Activated CD8-positive, alpha-beta T cell treated with anti-CD3 and anti-CD28 coated beads for 36 hours (primary cell): ENCODE results near the gene LRRC2. TPM values are rescaled to one million over a fixed set of nuclear protein-coding genes. Genes with fewer than 3 reads are reported as not detected.

ENCODE experiments used
- ATAC-seq: fragments of 200-7000 bp; cut with Tn5 transposase; one replicate; pipeline ENCODE4 v1.10.0; 2021; ENCODE audit warnings: mild to moderate bottlenecking, moderate library complexity
- CTCF ChIA-PET: fragments of 350-600 bp; sonication (Branson Sonifier 250); formaldehyde crosslinking; loops from one replicate; lab custom pipeline; 2021; ENCODE audit warnings: antibody characterized with exemption; lab: Charles Lee
- POLR2A ChIA-PET: fragments of 350-600 bp; sonication (Branson Sonifier 250); formaldehyde crosslinking; loops from one replicate; lab custom pipeline; 2021; ENCODE audit warnings: antibody characterized with exemption; lab: Charles Lee
- DNase-seq: peaks from one replicate; pipeline ENCODE4 v3.0.0-alpha.2; 2020
- H3K27ac Mint-ChIP-seq: one replicate; pipeline ENCODE4 v1.8.0; 2021; ENCODE audit warnings: mild to moderate bottlenecking, mixed read lengths
- H3K27me3 Mint-ChIP-seq: one replicate; pipeline ENCODE4 v1.8.0; 2021; ENCODE audit warnings: mixed read lengths
- H3K36me3 Mint-ChIP-seq: one replicate; pipeline ENCODE4 v1.8.0; 2021; ENCODE audit warnings: low read depth, mixed read lengths
- H3K4me1 Mint-ChIP-seq: one replicate; pipeline ENCODE4 v1.8.0; 2021; ENCODE audit warnings: low read depth, mixed read lengths
- H3K4me3 Mint-ChIP-seq: one replicate; pipeline ENCODE4 v1.8.0; 2021; ENCODE audit warnings: mild to moderate bottlenecking, moderate library complexity, mixed read lengths
- H3K9me3 Mint-ChIP-seq: one replicate; pipeline ENCODE4 v1.8.0; 2021; ENCODE audit warnings: mixed read lengths
- intact Hi-C: fragments of 100-400 bp; cut with micrococcal nuclease; formaldehyde crosslinking; loops from one replicate; pipeline ENCODE4 v1.10.0; 2022
- total RNA-seq, 2 experiments: library from RNA; stranded (reverse); gene quantifications; one replicate each; pipeline ENCODE4 v1.2.3, GENCODE V29; 2021
- TF ChIP-seq, protein P1 (sequence below): fragments of 200-600 bp; IDR thresholded peaks from one replicate; pipeline ENCODE4 v1.8.0; 2022; ENCODE audit warnings: antibody characterized with exemption, mild to moderate bottlenecking

Gene LRRC2
- total RNA-seq, 2 experiments from 2014 or later = not detected

DNA sequence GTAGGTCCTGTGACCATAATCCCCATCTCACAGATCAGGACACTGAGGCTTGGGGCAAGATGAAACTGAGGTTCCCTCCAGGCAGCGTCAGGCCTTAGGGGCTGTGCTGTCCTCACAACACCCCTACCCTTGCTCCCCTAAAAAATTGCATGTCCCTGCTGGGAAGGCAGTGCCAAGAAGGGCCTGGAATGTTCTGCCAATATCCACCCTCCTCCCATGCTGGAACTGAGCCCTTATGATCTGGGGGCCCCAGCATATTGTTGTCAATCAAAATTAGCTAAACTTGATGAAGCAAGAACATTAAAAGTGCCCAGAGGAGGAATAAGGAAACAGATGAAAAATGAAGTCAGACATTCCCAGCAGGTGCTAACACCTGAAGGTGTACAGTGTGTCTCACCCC, 81.7 kb downstream of the LRRC2 start:
- ChIA-PET CTCF (interaction anchor here (1.3 to 13.6 kb wide), 3 partner anchors 34 to 145 kb away, joined by 4 to 254 read pairs (median 5); no protein-coding TSS in a partner anchor), POLR2A (no interaction called here)
- H3K36me3 Mint-ChIP-seq = no peaks in the 10 kb centered on the region
- no peaks in the 10 kb centered on the region for H3K9me3 Mint-ChIP-seq
- peaks cover 4% of the 10 kb centered on the region for H3K4me1 Mint-ChIP-seq
- DNase-seq = no peak
- no peak overlapping the region for H3K4me3 Mint-ChIP-seq
- no peak overlapping the region for H3K27ac Mint-ChIP-seq
- TF ChIP-seq, protein P1, sequence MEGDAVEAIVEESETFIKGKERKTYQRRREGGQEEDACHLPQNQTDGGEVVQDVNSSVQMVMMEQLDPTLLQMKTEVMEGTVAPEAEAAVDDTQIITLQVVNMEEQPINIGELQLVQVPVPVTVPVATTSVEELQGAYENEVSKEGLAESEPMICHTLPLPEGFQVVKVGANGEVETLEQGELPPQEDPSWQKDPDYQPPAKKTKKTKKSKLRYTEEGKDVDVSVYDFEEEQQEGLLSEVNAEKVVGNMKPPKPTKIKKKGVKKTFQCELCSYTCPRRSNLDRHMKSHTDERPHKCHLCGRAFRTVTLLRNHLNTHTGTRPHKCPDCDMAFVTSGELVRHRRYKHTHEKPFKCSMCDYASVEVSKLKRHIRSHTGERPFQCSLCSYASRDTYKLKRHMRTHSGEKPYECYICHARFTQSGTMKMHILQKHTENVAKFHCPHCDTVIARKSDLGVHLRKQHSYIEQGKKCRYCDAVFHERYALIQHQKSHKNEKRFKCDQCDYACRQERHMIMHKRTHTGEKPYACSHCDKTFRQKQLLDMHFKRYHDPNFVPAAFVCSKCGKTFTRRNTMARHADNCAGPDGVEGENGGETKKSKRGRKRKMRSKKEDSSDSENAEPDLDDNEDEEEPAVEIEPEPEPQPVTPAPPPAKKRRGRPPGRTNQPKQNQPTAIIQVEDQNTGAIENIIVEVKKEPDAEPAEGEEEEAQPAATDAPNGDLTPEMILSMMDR = no peak
- intact Hi-C loops = no loop called here
- no peak for ATAC-seq
- peaks cover 2% of the 10 kb centered on the region for H3K27me3 Mint-ChIP-seq

DNA sequence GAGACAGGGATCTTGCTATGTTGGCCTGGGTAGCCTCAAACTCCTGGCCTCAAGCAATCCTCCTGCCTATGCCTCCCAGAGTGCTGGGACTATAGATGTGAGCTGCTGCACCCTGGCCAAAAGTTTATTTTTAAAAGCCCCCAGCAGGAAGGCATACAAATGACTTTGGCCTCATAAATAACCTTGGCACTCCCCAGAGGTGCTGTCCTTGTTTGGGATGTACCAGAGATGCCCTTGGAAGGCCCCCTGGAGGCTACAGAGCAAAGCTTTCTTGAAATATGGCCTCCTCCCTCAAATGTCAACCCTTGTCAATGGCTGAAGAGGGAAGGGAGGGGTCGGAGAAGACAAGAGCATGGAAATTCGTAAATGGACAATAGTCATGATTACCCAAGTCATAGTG, 82.3 kb downstream of the LRRC2 start:
- intact Hi-C loops = no loop called here

DNA sequence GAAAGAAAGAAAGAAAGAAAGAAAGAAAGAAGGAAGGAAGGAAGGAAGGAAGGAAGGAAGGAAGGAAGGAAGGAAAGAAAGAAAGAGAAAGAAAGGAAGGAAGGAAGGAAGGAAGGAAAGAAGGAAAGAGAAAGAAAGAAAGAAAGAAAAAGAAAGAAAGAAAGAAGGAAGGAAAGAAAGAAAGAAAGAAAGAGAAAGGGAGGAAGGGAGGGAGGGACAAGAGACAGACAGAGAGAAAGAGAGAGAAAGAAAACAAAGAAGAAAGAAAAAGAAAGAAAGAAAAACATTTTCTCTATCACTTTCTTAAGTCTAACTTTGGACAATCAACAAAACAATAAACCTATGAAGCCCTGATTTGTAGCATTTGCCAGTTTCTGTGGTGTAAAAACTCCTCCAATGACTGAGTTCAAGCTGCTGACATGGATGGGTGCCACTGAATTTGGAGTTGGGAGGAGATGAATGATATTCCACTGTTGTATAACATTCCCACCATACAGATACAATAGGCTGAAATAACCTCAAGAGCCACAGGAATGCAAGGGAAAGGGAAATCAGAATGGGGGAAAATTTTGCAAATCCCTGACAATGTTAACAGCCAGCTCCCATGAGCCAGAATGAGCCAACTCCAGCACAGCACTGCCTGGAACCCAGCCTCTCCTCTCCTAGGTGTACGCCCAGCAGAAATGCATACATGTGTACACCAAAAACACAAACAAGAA, 83.3 kb downstream of the LRRC2 start:
- intact Hi-C loops = no loop called here
- ChIA-PET POLR2A (no interaction called here), CTCF (interaction anchor here (2.2 to 13.6 kb wide), 2 partner anchors 76 to 147 kb away, joined by 5 to 254 read pairs; no protein-coding TSS in a partner anchor)
- no peaks in the 10 kb centered on the region for H3K36me3 Mint-ChIP-seq
- TF ChIP-seq, protein P1 = no peak
- H3K27ac Mint-ChIP-seq = no peak overlapping the region
- no peak for ATAC-seq
- no peak overlapping the region for H3K4me3 Mint-ChIP-seq
- peaks cover 6% of the 10 kb centered on the region for H3K27me3 Mint-ChIP-seq
- no peaks in the 10 kb centered on the region for H3K4me1 Mint-ChIP-seq
- H3K9me3 Mint-ChIP-seq = no peaks in the 10 kb centered on the region
- no peak for DNase-seq

More for the DNA sequence above, 82.3 kb downstream of the LRRC2 start:
- H3K9me3 Mint-ChIP-seq = no peaks in the 10 kb centered on the region
- no peaks in the 10 kb centered on the region for H3K36me3 Mint-ChIP-seq
- CTCF ChIA-PET = interaction anchor here (1.3 to 13.6 kb wide), 3 partner anchors 34 to 146 kb away, joined by 4 to 254 read pairs (median 5); no protein-coding TSS in a partner anchor
- ATAC-seq (no peak), DNase-seq (no peak)
- TF ChIP-seq, protein P1 = no peak
- peaks cover 2% of the 10 kb centered on the region for H3K27me3 Mint-ChIP-seq
- no peaks in the 10 kb centered on the region for H3K4me1 Mint-ChIP-seq
- POLR2A ChIA-PET = no interaction called here
- H3K4me3 Mint-ChIP-seq = no peak overlapping the region
- H3K27ac Mint-ChIP-seq = no peak overlapping the region

DNA sequence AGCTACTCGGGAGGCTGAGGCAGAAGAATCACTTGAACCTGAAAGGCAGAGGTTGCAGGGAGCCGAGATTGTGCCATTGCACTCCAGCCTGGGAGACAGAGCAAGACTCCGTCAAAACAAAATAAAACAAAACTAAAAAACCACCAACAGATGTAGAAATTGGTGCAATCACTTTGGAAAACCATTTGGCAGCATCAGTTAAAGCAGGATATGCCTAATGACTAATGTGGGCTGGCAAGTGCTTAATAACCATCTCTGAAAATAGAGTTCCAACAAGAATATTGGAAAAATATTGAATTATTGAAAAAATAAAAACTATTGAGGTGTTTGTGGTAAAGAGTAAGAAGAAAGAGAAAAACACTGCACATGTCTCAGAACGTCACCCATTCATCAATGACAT, 84.5 kb downstream of the LRRC2 start:
- no peak for ATAC-seq
- Mint-ChIP-seq H3K36me3 (no peaks in the 10 kb centered on the region), H3K4me3 (no peak overlapping the region), H3K9me3 (no peaks in the 10 kb centered on the region), H3K27ac (no peak overlapping the region), H3K4me1 (no peaks in the 10 kb centered on the region), H3K27me3 (peaks cover 11% of the 10 kb centered on the region)
- no peak for DNase-seq
- POLR2A ChIA-PET = interaction anchor here (1.2 kb wide), 1 partner anchor 77 kb away, joined by 3 read pairs; no protein-coding TSS in a partner anchor
- TF ChIP-seq, protein P1 = no peak
- CTCF ChIA-PET = interaction anchor here (13.6 kb wide), 1 partner anchor 148 kb away, joined by 254 read pairs; no protein-coding TSS in a partner anchor
- intact Hi-C loops = no loop called here
